ENCODE data around the gene KIAA1755.

DNA sequence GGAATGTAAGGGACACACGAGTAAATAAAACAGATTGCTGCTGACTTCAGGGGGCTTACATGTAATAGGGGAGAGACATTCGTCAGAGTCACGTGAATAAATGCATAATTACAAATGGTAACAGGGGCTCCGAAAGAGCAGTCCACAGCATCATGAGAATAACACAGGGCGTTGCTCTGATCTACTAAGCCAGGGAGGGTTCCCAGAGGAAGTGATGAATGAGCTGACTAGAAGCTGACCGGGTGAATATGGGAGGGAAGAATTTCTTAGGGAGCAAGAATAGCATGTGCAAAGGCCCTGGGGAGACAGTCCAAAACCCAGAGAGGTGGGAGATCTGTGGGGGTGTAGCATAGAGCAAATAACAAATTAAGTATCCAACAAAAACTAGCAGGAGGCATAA is 45.8 kb upstream of the KIAA1755 start:
- TF ChIP-seq, protein P1, sequence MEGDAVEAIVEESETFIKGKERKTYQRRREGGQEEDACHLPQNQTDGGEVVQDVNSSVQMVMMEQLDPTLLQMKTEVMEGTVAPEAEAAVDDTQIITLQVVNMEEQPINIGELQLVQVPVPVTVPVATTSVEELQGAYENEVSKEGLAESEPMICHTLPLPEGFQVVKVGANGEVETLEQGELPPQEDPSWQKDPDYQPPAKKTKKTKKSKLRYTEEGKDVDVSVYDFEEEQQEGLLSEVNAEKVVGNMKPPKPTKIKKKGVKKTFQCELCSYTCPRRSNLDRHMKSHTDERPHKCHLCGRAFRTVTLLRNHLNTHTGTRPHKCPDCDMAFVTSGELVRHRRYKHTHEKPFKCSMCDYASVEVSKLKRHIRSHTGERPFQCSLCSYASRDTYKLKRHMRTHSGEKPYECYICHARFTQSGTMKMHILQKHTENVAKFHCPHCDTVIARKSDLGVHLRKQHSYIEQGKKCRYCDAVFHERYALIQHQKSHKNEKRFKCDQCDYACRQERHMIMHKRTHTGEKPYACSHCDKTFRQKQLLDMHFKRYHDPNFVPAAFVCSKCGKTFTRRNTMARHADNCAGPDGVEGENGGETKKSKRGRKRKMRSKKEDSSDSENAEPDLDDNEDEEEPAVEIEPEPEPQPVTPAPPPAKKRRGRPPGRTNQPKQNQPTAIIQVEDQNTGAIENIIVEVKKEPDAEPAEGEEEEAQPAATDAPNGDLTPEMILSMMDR (IDR thresholded peaks at IDR 0.05; ENCODE audit: poor library complexity, severe bottlenecking), result no peak
- TF ChIP-seq EP300 (conservative IDR thresholded peaks at IDR 0.05; ENCODE audit: poor library complexity, severe bottlenecking), result no peak
- TF ChIP-seq RAD21 (conservative IDR thresholded peaks at IDR 0.05), result no peak
- no peak for TF ChIP-seq POLR2AphosphoS5 (IDR thresholded peaks at IDR 0.05)
- TF ChIP-seq TAF1 (IDR thresholded peaks at IDR 0.05; ENCODE audit: low read depth), result no peak
- no peak for TF ChIP-seq MXI1 (conservative IDR thresholded peaks at IDR 0.05; ENCODE audit: poor library complexity, severe bottlenecking)
- TF ChIP-seq EZH2 (IDR thresholded peaks at IDR 0.05; ENCODE audit: borderline replicate concordance, insufficient read depth, low read length, poor library complexity, severe bottlenecking), result no peak
- TF ChIP-seq, protein P2, sequence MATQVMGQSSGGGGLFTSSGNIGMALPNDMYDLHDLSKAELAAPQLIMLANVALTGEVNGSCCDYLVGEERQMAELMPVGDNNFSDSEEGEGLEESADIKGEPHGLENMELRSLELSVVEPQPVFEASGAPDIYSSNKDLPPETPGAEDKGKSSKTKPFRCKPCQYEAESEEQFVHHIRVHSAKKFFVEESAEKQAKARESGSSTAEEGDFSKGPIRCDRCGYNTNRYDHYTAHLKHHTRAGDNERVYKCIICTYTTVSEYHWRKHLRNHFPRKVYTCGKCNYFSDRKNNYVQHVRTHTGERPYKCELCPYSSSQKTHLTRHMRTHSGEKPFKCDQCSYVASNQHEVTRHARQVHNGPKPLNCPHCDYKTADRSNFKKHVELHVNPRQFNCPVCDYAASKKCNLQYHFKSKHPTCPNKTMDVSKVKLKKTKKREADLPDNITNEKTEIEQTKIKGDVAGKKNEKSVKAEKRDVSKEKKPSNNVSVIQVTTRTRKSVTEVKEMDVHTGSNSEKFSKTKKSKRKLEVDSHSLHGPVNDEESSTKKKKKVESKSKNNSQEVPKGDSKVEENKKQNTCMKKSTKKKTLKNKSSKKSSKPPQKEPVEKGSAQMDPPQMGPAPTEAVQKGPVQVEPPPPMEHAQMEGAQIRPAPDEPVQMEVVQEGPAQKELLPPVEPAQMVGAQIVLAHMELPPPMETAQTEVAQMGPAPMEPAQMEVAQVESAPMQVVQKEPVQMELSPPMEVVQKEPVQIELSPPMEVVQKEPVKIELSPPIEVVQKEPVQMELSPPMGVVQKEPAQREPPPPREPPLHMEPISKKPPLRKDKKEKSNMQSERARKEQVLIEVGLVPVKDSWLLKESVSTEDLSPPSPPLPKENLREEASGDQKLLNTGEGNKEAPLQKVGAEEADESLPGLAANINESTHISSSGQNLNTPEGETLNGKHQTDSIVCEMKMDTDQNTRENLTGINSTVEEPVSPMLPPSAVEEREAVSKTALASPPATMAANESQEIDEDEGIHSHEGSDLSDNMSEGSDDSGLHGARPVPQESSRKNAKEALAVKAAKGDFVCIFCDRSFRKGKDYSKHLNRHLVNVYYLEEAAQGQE (IDR thresholded peaks at IDR 0.05; ENCODE audit: borderline replicate concordance), result no peak

Measured in neural cell (in vitro differentiated cells).